Measurements from ENCODE around the gene PIK3CB. TPM values are rescaled to one million over a fixed set of nuclear protein-coding genes. Genes with fewer than 3 reads are reported as not detected.

The PIK3CB gene
- total RNA-seq, 1 experiment from 2014 or later, result 16.4 TPM

- intact Hi-C loops (cut with micrococcal nuclease; ENCODE audit: unreplicated experiment), result no loop called here
- TF ChIP-seq CTCF (conservative IDR thresholded peaks at IDR 0.05; ENCODE audit: low read depth, low read length) (no peak), EZH2 (IDR thresholded peaks at IDR 0.05; ENCODE audit: borderline replicate concordance, low read depth, low read length, poor library complexity, severe bottlenecking) (no peak)
- DNase-seq (ENCODE audit: low spot score), result no peak
- CTCF ChIA-PET, result no interaction called here
- Histone ChIP-seq H3K27ac (ENCODE audit: low read depth, low read length, poor library complexity, severe bottlenecking) (no peak overlapping the region), H3K4me3 (ENCODE audit: low read depth, low read length, poor library complexity, severe bottlenecking) (no peak overlapping the region), H3K36me3 (ENCODE audit: insufficient read depth, low read length, poor library complexity, severe bottlenecking) (no peaks in the 10 kb centered on the region), H3K9me3 (ENCODE audit: low read depth, low read length, poor library complexity, severe bottlenecking) (no peaks in the 10 kb centered on the region), H3K27me3 (replicated peaks; ENCODE audit: insufficient read depth, low read depth, low read length, poor library complexity) (no peaks in the 10 kb centered on the region), H3K4me1 (ENCODE audit: insufficient read depth, low read length, poor library complexity, severe bottlenecking) (peaks cover 12% of the 10 kb centered on the region)
- POLR2A ChIA-PET (ENCODE audit: low non-redundant PET), result no interaction called here
- no TSS peak for BruUV-seq (replicated peaks)
Measured at GRCh38 chr3:138620431-138620830, 214.3 kb downstream of the PIK3CB start.

- no peak for DNase-seq (ENCODE audit: low spot score)
- intact Hi-C loops (cut with micrococcal nuclease; ENCODE audit: unreplicated experiment), result no loop called here
- ChIA-PET CTCF (no interaction called here), POLR2A (ENCODE audit: low non-redundant PET) (no interaction called here)
- peaks cover 12% of the 10 kb centered on the region for H3K4me1 ChIP-seq (ENCODE audit: insufficient read depth, low read length, poor library complexity, severe bottlenecking)
- H3K4me3 ChIP-seq (ENCODE audit: low read depth, low read length, poor library complexity, severe bottlenecking), result no peak overlapping the region
- no peak overlapping the region for H3K27ac ChIP-seq (ENCODE audit: low read depth, low read length, poor library complexity, severe bottlenecking)
- no TSS peak for BruUV-seq (replicated peaks)
- no peaks in the 10 kb centered on the region for H3K27me3 ChIP-seq (replicated peaks; ENCODE audit: insufficient read depth, low read depth, low read length, poor library complexity)
- no peaks in the 10 kb centered on the region for H3K36me3 ChIP-seq (ENCODE audit: insufficient read depth, low read length, poor library complexity, severe bottlenecking)
- no peaks in the 10 kb centered on the region for H3K9me3 ChIP-seq (ENCODE audit: low read depth, low read length, poor library complexity, severe bottlenecking)
- TF ChIP-seq CTCF (conservative IDR thresholded peaks at IDR 0.05; ENCODE audit: low read depth, low read length) (no peak), EZH2 (IDR thresholded peaks at IDR 0.05; ENCODE audit: borderline replicate concordance, low read depth, low read length, poor library complexity, severe bottlenecking) (no peak)
Measured at GRCh38 chr3:138615462-138615861, 219.3 kb downstream of the PIK3CB start.

GRCh38 chr3:138609898-138610266, 224.8 kb downstream of the PIK3CB start:
- POLR2A ChIA-PET (ENCODE audit: low non-redundant PET), result no interaction called here
- H3K27ac ChIP-seq (ENCODE audit: low read depth, low read length, poor library complexity, severe bottlenecking), result no peak overlapping the region
- H3K4me3 ChIP-seq (ENCODE audit: low read depth, low read length, poor library complexity, severe bottlenecking), result peak overlapping the region; percentile 63
- CTCF ChIA-PET, result interaction anchor here (1.6 kb wide), 1 partner anchor 16 kb away, joined by 5 read pairs; the partner anchor contains the start of gene CEP70
- H3K4me1 ChIP-seq (ENCODE audit: insufficient read depth, low read length, poor library complexity, severe bottlenecking), result peaks cover 7% of the 10 kb centered on the region
- no peak for DNase-seq (ENCODE audit: low spot score)
- no peaks in the 10 kb centered on the region for H3K27me3 ChIP-seq (replicated peaks; ENCODE audit: insufficient read depth, low read depth, low read length, poor library complexity)
- no peaks in the 10 kb centered on the region for H3K9me3 ChIP-seq (ENCODE audit: low read depth, low read length, poor library complexity, severe bottlenecking)
- TSS peak; percentile 72 for BruUV-seq (replicated peaks)
- intact Hi-C loops (cut with micrococcal nuclease; ENCODE audit: unreplicated experiment), result no loop called here
- H3K36me3 ChIP-seq (ENCODE audit: insufficient read depth, low read length, poor library complexity, severe bottlenecking), result no peaks in the 10 kb centered on the region
- TF ChIP-seq EZH2 (IDR thresholded peaks at IDR 0.05; ENCODE audit: borderline replicate concordance, low read depth, low read length, poor library complexity, severe bottlenecking) (no peak), CTCF (conservative IDR thresholded peaks at IDR 0.05; ENCODE audit: low read depth, low read length) (no peak)

Data from A673 (cell line).